SJCRH30 (cell line): ENCODE measurements around the gene CDK4. TPM values are rescaled to one million over a fixed set of nuclear protein-coding genes. Genes with fewer than 3 reads are reported as not detected.
A peak's percentile ranks its signal among the peaks of the same experiment; 100 is the strongest.

ENCODE experiments used
- DNase-seq, 2 experiments: peaks; one replicate each; pipeline ENCODE4 v3.0.0-alpha.2; 2015 to 2020
- H3K27ac ChIP-seq: fragments of 250-450 bp; sonication (Bioruptor Pico); 2 replicates; pipeline ENCODE4 v1.5.1; 2020; ENCODE audit warnings: mild to moderate bottlenecking, moderate library complexity
- H3K27me3 ChIP-seq: fragments of 250-450 bp; sonication (Bioruptor Pico); 2 replicates; pipeline ENCODE4 v1.5.1; 2020; ENCODE audit warnings: mild to moderate bottlenecking, moderate library complexity
- H3K36me3 ChIP-seq: fragments of 250-450 bp; sonication (Bioruptor Pico); 2 replicates; pipeline ENCODE4 v1.5.1; 2020; ENCODE audit warnings: mild to moderate bottlenecking, moderate library complexity
- H3K4me1 ChIP-seq: fragments of 250-450 bp; sonication (Bioruptor Pico); 2 replicates; pipeline ENCODE4 v1.5.1; 2020; ENCODE audit warnings: mild to moderate bottlenecking, moderate library complexity
- H3K4me3 ChIP-seq: fragments of 250-450 bp; sonication (Bioruptor Pico); 2 replicates; pipeline ENCODE4 v1.5.1; 2020; ENCODE audit warnings: mild to moderate bottlenecking, moderate library complexity
- H3K9me3 ChIP-seq: fragments of 250-450 bp; sonication (Bioruptor Pico); replicated peaks from 2 replicates; pipeline ENCODE4 v1.5.1; 2020; ENCODE audit warnings: mild to moderate bottlenecking, moderate library complexity
- total RNA-seq: library from RNA; depleted of rRNA; stranded (reverse); fragments of >200 nt; shearing (Covaris generic); gene quantifications from 2 replicates; pipeline ENCODE4 v1.2.3, GENCODE V29; 2014

The CDK4 gene
- total RNA-seq, 1 experiment from 2014 or later: 5,376 TPM

DNA sequence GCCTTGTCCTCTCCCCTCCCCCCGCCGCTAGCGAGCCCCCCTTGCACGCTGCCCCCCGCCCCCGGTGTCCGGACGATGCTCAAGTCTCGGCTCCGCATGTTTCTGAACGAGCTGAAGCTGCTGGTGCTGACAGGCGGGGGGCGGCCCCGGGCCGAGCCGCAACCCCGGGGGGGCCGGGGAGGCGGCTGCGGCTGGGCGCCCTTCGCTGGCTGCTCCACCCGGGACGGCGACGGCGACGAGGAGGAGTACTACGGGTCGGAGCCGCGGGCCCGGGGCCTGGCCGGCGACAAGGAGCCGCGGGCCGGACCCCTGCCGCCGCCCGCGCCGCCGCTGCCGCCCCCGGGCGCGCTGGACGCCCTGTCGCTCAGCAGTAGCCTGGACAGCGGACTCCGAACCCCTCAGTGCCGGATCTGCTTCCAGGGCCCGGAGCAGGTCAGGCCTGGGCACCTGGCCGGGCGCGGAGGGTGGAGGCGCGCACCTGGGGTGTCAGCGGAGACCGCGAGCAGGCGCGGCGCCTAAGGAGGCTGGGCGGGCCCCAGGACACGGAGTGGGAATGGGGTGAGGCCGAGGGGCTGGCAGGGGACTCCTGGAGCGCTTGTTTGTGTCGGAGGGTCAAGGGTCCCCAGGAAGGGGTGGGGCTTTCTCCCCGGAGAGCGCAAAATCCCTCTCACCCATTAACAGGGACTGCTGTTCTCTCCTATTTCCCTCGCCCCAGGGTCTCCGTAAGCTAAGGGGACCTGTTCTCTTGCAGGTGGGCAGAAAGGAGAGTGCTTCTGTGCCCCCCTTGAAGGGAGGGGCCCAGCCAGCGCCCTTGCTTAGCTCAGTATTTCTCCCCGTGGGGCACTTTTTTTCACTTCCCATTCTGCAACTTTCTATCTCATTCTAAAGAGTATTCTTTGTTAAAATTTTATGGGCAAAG is 3.6 kb upstream of the CDK4 start:
- Histone ChIP-seq H3K36me3 (peaks cover 15% of the 10 kb centered on the region), H3K4me1 (peaks cover 24% of the 10 kb centered on the region), H3K4me3 (peak overlapping the region; percentile 60), H3K9me3 (no peaks in the 10 kb centered on the region), H3K27me3 (peaks cover 7% of the 10 kb centered on the region), H3K27ac (no peak overlapping the region)
- peak; percentile 91 to 92 for DNase-seq

DNA sequence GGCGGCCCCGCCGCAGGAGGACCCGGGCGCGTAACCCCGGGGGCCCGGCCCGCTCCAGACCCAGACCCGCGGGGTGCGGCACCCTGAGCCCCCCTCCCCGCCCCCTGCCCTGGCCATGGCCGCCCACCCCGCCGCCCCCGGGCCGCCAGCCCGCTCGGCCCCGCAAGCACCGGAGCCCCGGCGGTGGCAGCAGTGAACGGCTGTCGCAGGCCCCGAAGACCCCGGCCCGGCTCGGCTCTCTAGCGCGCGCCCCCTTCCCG is 3.0 kb upstream of the CDK4 start:
- peaks cover 27% of the 10 kb centered on the region for H3K4me1 ChIP-seq
- no peak overlapping the region for H3K27ac ChIP-seq
- no peaks in the 10 kb centered on the region for H3K9me3 ChIP-seq
- H3K4me3 ChIP-seq: peak overlapping the region; percentile 60
- H3K27me3 ChIP-seq: peaks cover 7% of the 10 kb centered on the region
- no peak for DNase-seq
- peaks cover 19% of the 10 kb centered on the region for H3K36me3 ChIP-seq

DNA sequence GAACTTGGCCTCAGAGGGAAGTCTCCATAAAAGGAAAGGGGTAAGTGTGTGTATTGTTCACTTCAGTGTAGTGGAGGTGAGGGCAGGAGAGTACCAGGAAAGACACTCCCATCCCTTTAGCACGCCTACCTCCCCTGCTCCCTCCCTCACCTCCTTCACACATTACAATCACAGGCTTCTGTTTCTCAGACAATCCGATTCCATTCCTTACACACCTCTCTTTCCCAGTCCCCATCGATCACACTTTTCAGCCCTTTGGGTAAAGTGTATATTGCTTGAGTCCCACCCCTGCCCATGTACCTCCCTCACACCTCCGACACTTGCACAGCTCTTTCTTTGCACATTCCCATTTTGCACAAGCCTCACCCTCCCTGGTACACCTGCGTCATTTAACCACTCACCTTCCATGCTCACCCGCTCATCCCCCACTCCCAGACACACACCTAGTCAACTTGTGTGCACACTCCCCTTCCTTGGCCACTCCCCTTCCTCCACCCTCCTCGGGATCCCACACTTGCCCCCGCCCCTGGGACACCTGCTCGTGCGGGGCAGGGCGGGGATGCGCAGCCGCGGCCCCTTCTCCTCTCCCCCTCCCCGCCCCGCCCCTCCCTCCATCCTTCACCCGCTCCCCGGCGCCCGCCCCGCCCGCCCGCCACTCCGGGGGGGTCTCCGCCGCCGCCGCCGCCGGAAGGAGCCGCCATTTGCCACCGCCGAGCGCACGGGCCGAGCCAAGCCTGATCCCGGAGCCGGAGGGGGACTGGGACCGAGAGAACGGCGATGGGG is 2.5 kb upstream of the CDK4 start, which contains the start of gene MARCHF9:
Gene MARCHF9, plus strand, starts transcription at position 693 of the 783 bp plus-strand sequence. CDS start 426 bp downstream, outside the sequence.
- Histone ChIP-seq H3K4me3 (peak within 1 kb of the TSS; percentile 60), H3K36me3 (peaks cover 23% of the 10 kb centered on the region), H3K4me1 (peaks cover 27% of the 10 kb centered on the region), H3K27ac (no peak within 1 kb of the TSS), H3K9me3 (no peaks in the 10 kb centered on the region), H3K27me3 (peaks cover 7% of the 10 kb centered on the region)
- peak; percentile 100 for DNase-seq

DNA sequence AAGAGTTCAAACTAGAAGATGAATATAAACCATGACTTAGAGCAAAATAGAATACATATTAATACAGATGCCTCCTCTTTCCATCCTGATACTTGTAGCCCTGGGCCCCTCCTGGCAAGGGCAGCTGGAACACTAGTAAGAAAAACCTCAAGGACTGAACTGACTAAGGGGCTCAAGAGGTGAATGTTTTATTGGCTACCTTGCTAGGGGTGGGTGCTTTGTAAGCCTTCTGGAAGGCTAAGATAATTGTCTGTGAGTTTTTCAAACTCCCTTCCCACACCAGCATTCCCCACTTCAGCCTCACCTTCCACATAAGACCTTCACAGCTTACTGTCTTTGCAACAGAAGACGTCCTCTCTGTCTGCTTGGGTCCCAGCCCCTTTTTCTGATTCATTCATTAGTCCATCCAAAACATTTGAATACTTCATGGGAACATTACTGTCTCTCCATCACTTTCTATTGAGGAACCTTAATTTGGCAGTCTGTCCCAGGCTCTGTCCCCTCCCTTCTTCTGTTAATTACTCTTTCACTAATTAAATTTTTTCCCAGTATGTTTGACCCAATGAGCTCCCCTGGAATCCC is 1.7 kb upstream of the CDK4 start:
- H3K4me3 ChIP-seq: no peak overlapping the region
- H3K36me3 ChIP-seq: peaks cover 29% of the 10 kb centered on the region
- H3K27ac ChIP-seq: no peak overlapping the region
- H3K9me3 ChIP-seq: no peaks in the 10 kb centered on the region
- peaks cover 27% of the 10 kb centered on the region for H3K4me1 ChIP-seq
- H3K27me3 ChIP-seq: peaks cover 7% of the 10 kb centered on the region
- no peak for DNase-seq

DNA sequence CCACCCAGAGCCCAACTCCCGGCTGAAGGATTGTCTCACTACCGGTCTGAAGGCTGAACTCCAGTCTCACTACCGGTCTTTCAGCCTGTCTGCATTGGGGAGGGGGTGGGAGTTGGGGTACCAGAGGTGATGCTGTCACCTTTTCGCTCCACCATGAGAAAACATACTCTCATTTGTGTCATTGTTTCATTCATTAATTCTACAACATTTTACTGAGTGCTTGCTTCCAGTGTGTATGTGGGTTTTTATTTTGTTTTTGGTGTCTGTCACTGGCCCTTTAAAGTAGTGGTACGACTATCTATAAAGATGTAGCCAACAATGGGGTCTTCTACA is 524 bp upstream of the CDK4 start:
- H3K27me3 ChIP-seq: peaks cover 7% of the 10 kb centered on the region
- no peak for DNase-seq
- H3K27ac ChIP-seq: no peak overlapping the region
- H3K4me3 ChIP-seq: peak overlapping the region; percentile 30
- H3K4me1 ChIP-seq: peaks cover 27% of the 10 kb centered on the region
- H3K9me3 ChIP-seq: no peaks in the 10 kb centered on the region
- H3K36me3 ChIP-seq: peaks cover 41% of the 10 kb centered on the region

DNA sequence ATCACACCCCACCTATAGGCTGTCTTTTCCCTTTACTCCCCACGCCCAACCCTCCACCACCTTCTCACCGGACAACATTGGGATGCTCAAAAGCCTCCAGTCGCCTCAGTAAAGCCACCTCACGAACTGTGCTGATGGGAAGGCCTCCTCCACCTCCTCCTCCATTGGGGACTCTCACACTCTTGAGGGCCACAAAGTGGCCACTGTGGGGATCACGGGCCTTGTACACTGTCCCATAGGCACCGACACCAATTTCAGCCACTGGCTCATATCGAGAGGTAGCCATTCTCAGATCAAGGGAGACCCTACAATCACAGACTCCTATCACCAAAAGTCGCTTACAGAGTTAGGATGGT is 700 bp downstream of the CDK4 start:
- peak in 1 of 2 experiments; percentile 87 for DNase-seq
- H3K4me1 ChIP-seq: peaks cover 26% of the 10 kb centered on the region
- peaks cover 53% of the 10 kb centered on the region for H3K36me3 ChIP-seq

DNA sequence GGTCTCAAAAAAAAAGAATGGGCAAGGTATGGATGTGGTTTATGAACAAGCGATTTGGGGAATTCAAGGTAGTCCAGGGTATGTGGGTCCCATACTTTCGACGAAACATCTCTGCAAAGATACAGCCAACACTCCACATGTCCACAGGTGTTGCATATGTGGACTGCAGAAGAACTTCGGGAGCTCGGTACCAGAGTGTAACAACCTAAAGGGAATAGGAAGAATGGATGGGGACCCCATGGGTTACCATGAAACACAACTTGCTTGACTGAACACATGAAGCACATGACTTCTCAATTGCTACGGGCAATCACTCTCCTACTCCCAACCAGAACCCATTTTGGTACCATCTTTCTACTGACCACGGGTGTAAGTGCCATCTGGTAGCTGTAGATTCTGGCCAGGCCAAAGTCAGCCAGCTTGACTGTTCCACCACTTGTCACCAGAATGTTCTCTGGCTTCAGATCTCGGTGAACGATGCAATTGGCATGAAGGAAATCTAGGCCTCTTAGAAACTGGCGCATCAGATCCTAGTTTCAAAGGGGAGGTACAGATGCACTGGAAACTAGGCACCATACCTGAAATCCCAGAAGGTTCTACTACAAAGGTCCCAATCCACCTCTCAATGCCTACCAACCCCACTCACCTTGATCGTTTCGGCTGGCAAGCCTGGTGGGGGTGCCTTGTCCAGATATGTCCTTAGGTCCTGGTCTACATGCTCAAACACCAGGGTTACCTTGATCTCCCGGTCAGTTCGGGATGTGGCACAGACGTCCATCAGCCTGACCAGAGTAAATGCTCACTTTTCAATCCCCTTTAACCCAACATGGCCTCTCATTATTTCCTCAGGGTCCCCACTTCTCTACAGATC is 1.3 kb downstream of the CDK4 start:
- peaks cover 59% of the 10 kb centered on the region for H3K36me3 ChIP-seq

More for the DNA sequence above, 700 bp downstream of the CDK4 start:
- peak overlapping the region; percentile 89 for H3K4me3 ChIP-seq
- peaks cover 7% of the 10 kb centered on the region for H3K27me3 ChIP-seq
- H3K9me3 ChIP-seq: no peaks in the 10 kb centered on the region
- peak overlapping the region; percentile 95 for H3K27ac ChIP-seq

DNA sequence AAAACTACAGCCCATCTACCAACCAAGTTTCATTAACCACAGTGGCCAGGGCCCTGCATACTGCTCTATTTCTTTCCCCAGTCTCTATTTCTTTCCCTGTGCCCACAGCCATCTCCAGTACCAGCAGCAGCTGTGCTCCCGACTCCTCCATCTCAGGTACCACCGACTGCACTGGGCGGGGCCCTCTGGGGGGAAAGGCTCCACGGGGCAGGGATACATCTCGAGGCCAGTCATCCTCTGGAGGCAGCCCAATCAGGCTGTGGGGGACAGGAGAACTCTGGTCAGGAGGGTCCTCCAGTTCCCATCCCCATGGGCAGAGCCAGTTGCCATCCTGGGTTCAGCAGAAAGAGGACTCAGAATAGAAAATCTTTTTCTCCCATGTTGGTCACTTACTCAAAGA is 3.0 kb downstream of the CDK4 start:
- Histone ChIP-seq H3K27ac (no peak overlapping the region), H3K9me3 (no peaks in the 10 kb centered on the region), H3K36me3 (peaks cover 62% of the 10 kb centered on the region), H3K4me1 (peaks cover 30% of the 10 kb centered on the region), H3K4me3 (no peak overlapping the region), H3K27me3 (peaks cover 1% of the 10 kb centered on the region)
- DNase-seq: peak in 1 of 2 experiments; percentile 79

More for the DNA sequence above, 1.3 kb downstream of the CDK4 start:
- Histone ChIP-seq H3K9me3 (no peaks in the 10 kb centered on the region), H3K4me1 (peaks cover 27% of the 10 kb centered on the region), H3K4me3 (peak overlapping the region; percentile 89), H3K27me3 (peaks cover 7% of the 10 kb centered on the region), H3K27ac (peak overlapping the region; percentile 95)
- DNase-seq: peak in 1 of 2 experiments; percentile 68

DNA sequence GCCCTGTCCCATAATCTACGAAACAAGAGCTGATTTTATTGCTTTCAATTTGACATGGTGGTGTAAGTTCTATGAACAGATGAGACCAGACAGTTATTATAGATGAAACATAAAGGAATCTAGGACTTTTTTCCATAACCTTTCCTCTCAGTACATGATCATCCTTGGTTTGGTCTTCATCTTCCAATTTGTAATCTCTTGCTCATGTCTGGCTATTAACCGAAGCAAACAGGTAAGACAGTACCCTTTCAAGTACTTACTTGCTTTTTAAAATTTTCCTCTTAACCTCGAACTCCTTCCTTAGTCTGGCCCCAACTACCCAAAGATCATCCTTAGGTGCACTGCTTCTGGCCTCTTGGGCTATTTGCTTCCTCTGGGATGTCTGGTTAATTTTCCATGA is 6.1 kb downstream of the CDK4 start:
- peak in 1 of 2 experiments; percentile 80 for DNase-seq
- H3K27ac ChIP-seq: no peak overlapping the region; the same call in 1 of the 2 replicates
- H3K4me3 ChIP-seq: peak overlapping the region; percentile 64; the same call in 1 of the 2 replicates
- peaks cover 55% of the 10 kb centered on the region for H3K36me3 ChIP-seq
- peaks cover 23% of the 10 kb centered on the region for H3K27me3 ChIP-seq
- H3K9me3 ChIP-seq: no peaks in the 10 kb centered on the region
- H3K4me1 ChIP-seq: peaks cover 25% of the 10 kb centered on the region

DNA sequence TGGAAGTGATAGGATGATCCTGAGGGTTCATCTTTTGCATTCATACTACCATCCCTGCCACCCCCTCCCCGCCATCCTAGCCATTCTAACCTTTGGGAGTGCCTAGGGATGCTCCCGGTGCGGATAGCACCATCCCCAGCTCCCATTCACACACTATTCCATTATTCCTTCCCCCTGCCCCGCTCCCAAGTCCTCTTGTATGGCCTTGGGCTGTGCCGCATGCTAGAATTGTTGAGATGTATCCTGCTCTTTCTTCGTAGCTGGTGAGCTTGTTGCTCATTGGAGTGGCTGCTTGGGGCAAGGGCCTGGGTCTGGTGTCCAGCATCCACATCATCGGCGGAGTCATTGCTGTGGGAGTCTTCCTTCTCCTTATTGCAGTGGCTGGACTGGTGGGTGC is 6.6 kb downstream of the CDK4 start:
- Histone ChIP-seq H3K27ac (peak overlapping the region; percentile 89), H3K4me3 (peak overlapping the region; percentile 64), H3K9me3 (no peaks in the 10 kb centered on the region), H3K4me1 (peaks cover 20% of the 10 kb centered on the region), H3K27me3 (peaks cover 29% of the 10 kb centered on the region), H3K36me3 (peaks cover 50% of the 10 kb centered on the region)
- DNase-seq: no peak

DNA sequence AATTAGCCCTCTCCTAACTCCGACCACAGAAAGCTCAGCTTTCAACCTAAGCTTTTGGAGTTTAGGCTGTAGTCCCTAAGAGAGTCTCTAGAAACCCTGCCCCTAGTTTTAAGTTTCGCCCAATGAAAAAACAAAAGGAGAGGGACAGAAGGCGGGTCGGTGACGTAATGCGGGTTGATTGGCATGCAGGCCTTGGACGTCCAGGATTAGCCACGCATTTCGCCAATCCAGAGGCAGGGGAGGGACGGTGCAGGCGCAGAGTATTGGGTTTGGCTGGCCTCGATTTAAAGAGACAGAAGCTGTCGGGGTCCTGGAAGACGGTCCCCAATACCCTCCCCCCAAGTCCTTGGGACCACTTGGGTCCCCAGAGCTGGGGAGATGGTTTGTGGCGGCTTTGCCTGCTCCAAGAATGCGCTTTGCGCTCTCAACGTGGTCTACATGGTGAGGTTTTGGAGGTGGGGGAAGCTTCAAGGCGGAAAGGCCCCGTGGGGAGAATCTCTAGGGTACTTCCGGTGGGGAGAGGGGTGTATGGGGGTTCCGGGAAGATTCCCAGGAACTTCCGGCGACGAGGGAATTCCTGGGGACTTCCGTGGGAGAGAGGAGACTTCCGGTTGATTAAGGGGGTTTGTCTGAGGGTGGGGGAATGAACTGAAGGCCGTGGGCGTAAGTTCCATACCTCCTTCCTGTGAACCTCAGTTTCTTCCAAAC is 7.2 kb downstream of the CDK4 start, which contains the start of gene TSPAN31:
Gene TSPAN31, plus strand, starts transcription at position 263 of the 708 bp plus-strand sequence. Its CDS starts 116 bp downstream, at position 379.
- H3K36me3 ChIP-seq: peaks cover 44% of the 10 kb centered on the region
- peaks cover 34% of the 10 kb centered on the region for H3K27me3 ChIP-seq
- peak within 1 kb of the TSS; percentile 89 for H3K27ac ChIP-seq
- no peaks in the 10 kb centered on the region for H3K9me3 ChIP-seq
- H3K4me1 ChIP-seq: peaks cover 19% of the 10 kb centered on the region
- DNase-seq: peak; percentile 100
- H3K4me3 ChIP-seq: peak within 1 kb of the TSS; percentile 64

DNA sequence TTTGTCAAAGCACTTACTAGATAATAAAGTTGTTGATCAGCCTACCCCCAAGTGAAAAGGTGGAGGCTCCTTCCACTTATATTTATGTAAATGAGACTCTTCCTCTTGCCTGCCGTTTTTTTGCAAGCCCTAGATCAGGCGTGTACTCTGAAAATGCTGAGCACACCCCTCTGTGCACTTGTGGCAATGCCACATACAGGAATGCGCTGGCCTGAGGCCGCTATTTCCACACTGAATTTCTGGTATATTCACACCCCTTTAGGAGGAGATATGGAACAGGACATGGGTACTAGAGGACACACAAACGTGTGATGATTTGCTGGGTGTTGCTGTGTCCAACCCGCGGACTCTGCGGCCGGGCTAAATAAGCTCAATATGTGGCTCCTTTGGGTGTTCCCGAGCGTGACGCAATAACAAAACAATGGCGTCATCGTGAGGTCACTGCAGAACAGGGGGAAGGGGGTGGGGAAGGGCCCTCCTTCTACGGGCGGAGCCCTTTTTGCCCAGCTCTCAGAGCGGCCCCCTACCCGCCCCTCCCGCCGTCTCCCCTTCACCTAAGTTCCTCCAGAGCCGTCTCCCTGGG is 7.8 kb downstream of the CDK4 start:
- H3K4me3 ChIP-seq: peak overlapping the region; percentile 64
- peak overlapping the region; percentile 89 for H3K27ac ChIP-seq
- H3K36me3 ChIP-seq: peaks cover 38% of the 10 kb centered on the region
- peaks cover 20% of the 10 kb centered on the region for H3K4me1 ChIP-seq
- H3K27me3 ChIP-seq: peaks cover 41% of the 10 kb centered on the region
- no peak for DNase-seq
- no peaks in the 10 kb centered on the region for H3K9me3 ChIP-seq

DNA sequence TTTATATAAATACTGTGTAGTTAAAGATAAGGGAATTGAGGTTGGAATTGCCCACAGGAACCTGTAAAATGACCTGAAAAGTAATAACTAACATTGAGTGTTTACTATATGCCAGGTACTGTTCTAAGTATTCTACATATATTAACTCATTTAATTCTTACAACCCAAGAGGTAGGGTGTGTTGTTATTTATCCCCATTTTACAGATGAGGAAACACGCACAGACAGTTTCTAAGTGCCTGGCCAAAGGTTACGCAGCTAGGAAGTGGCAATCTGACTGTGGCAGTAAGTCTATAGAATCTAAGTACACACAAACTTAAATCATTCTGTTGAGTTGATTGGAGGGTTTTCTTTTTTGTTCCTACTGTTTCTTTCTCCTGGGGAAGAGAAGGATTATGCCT is 8.3 kb downstream of the CDK4 start:
- no peak for DNase-seq
- Histone ChIP-seq H3K27ac (no peak overlapping the region), H3K27me3 (peaks cover 45% of the 10 kb centered on the region), H3K4me3 (peak overlapping the region; percentile 64), H3K36me3 (peaks cover 32% of the 10 kb centered on the region), H3K4me1 (peaks cover 24% of the 10 kb centered on the region), H3K9me3 (no peaks in the 10 kb centered on the region)
